Renal pelvis (tissue), 12 donors: ENCODE data around the gene PEA15. TPM values are rescaled to one million over a fixed set of nuclear protein-coding genes. Genes with fewer than 3 reads are reported as not detected.
A peak's percentile ranks its signal among the peaks of the same experiment; 100 is the strongest.

Experiments
- DNase-seq: peaks from one replicate; pipeline ENCODE4 v3.0.0-alpha.2; 2013
- long read RNA-seq, 16 experiments: transcript quantifications; one replicate each; lab custom pipeline, GENCODE V29; 2026
- polyA plus RNA-seq, 3 donors: library from polyadenylated mRNA; unstranded; fragments of 120-200 nt; gene quantifications; one replicate each; pipeline ENCODE4 v1.2.1, GENCODE V29; 2013; ENCODE audit not compliant: insufficient read length in 3 of 3

The PEA15 gene
- polyA plus RNA-seq: 100 to 1,000 TPM in 2 of 3 donors, 10 to 100 TPM in 1; 96.6 to 114 (median 107) TPM
- long read RNA-seq, donor 1, transcript PEA15-201 (4 exons, 2,471 nt): major isoform, 40 of 143 reads
- long read RNA-seq, donor 1, partial matches to known transcripts: 81 of 143 reads
- long read RNA-seq, donor 1, other reads (novel, unspliced or antisense): 21 of 143 reads
- long read RNA-seq, donor 2, transcript PEA15-201 (4 exons, 2,471 nt): major isoform, 40 of 61 reads
- long read RNA-seq, donor 2, partial matches to known transcripts: 21 of 61 reads
- long read RNA-seq, donor 2, other reads (novel, unspliced or antisense): 0 of 61 reads
- long read RNA-seq, donor 3, transcript PEA15-201 (4 exons, 2,471 nt): major isoform, 44 of 73 reads
- long read RNA-seq, donor 3, partial matches to known transcripts: 29 of 73 reads
- long read RNA-seq, donor 3, other reads (novel, unspliced or antisense): 0 of 73 reads
- long read RNA-seq, donor 4, transcript PEA15-201 (4 exons, 2,471 nt): major isoform, 31 of 101 reads
- long read RNA-seq, donor 4, partial matches to known transcripts: 69 of 101 reads
- long read RNA-seq, donor 4, other reads (novel, unspliced or antisense): 0 of 101 reads
- long read RNA-seq, donor 5, transcript PEA15-201 (4 exons, 2,471 nt): major isoform, 16 of 40 reads
- long read RNA-seq, donor 5, partial matches to known transcripts: 24 of 40 reads
- long read RNA-seq, donor 5, other reads (novel, unspliced or antisense): 0 of 40 reads
- long read RNA-seq, donor 6, transcript PEA15-201 (4 exons, 2,471 nt): major isoform, 33 of 43 reads
- long read RNA-seq, donor 6, partial matches to known transcripts: 10 of 43 reads
- long read RNA-seq, donor 6, other reads (novel, unspliced or antisense): 0 of 43 reads
- long read RNA-seq, donor 7, transcript PEA15-201 (4 exons, 2,471 nt): major isoform, 42 of 161 reads
- long read RNA-seq, donor 7, partial matches to known transcripts: 119 of 161 reads
- long read RNA-seq, donor 7, other reads (novel, unspliced or antisense): 0 of 161 reads
- long read RNA-seq, donor 8, transcript PEA15-201 (4 exons, 2,471 nt): major isoform, 29 of 59 reads
- long read RNA-seq, donor 8, partial matches to known transcripts: 15 of 59 reads
- long read RNA-seq, donor 8, other reads (novel, unspliced or antisense): 15 of 59 reads
- long read RNA-seq, donor 9, transcript PEA15-201 (4 exons, 2,471 nt): major isoform, 47 of 88 reads
- long read RNA-seq, donor 9, partial matches to known transcripts: 41 of 88 reads
- long read RNA-seq, donor 9, other reads (novel, unspliced or antisense): 0 of 88 reads
- long read RNA-seq, donor 10, transcript PEA15-201 (4 exons, 2,471 nt): major isoform, 33 of 56 reads
- long read RNA-seq, donor 10, partial matches to known transcripts: 23 of 56 reads
- long read RNA-seq, donor 10, other reads (novel, unspliced or antisense): 0 of 56 reads
- long read RNA-seq, donor 11, transcript PEA15-201 (4 exons, 2,471 nt): major isoform, 17 of 64 reads
- long read RNA-seq, donor 11, partial matches to known transcripts: 46 of 64 reads
- long read RNA-seq, donor 11, other reads (novel, unspliced or antisense): 0 of 64 reads
- long read RNA-seq, donor 12, transcript PEA15-201 (4 exons, 2,471 nt): major isoform, 42 of 64 reads
- long read RNA-seq, donor 12, partial matches to known transcripts: 22 of 64 reads
- long read RNA-seq, donor 12, other reads (novel, unspliced or antisense): 0 of 64 reads
- long read RNA-seq, donor 13, transcript PEA15-201 (4 exons, 2,471 nt): major isoform, 15 of 39 reads
- long read RNA-seq, donor 13, partial matches to known transcripts: 24 of 39 reads
- long read RNA-seq, donor 13, other reads (novel, unspliced or antisense): 0 of 39 reads
- long read RNA-seq, donor 14: 0 reads
- long read RNA-seq, donor 15, transcript PEA15-201 (4 exons, 2,471 nt): major isoform, 38 of 60 reads
- long read RNA-seq, donor 15, partial matches to known transcripts: 22 of 60 reads
- long read RNA-seq, donor 15, other reads (novel, unspliced or antisense): 0 of 60 reads
- long read RNA-seq, donor 16, transcript PEA15-201 (4 exons, 2,471 nt): major isoform, 41 of 79 reads
- long read RNA-seq, donor 16, partial matches to known transcripts: 36 of 79 reads
- long read RNA-seq, donor 16, other reads (novel, unspliced or antisense): 0 of 79 reads

DNA sequence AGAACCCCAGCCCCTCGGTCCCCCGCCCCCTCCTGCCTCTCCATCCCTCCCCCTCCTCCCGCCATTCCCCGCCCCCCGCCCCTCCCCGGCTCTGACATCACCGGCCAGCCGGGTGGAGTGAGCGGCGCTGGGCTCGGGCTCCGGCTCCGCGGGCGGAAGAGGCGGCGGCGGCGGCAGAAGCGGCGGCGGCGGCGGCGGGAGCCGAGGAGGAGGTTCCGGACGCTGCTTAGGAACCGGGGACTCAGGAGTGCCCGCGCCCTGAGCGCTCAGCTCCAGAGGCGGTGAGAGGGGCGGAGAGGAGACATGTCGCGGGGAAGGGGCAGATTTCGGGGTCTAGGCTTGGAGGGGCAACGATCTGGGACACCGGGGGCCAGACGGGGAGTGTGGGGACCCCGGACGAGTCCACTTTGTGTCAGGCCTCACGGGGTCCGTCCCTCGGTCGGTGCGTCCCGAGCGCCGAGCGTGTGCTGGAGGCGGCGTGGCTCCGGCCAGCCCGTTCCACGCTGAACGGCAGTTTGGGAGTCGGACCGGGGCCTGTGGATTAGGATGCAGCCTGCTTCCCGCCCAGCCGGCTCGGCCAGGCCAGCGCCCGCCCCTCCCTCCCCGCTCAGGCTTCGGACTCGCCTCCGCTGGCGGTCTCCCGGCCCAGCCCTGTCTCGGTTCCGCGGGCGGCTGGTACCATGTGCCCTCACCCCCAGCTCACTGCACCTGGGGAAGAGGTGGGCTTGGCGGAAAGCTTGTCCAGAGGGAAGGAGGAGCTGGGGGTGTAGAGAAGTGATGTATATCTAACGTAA lies at the start of gene PEA15:
Gene PEA15 (plus strand): TSS at position 143 of the 794 bp plus-strand sequence. CDS start 6,161 bp downstream, outside the sequence.
- peak; percentile 73 for DNase-seq

DNA sequence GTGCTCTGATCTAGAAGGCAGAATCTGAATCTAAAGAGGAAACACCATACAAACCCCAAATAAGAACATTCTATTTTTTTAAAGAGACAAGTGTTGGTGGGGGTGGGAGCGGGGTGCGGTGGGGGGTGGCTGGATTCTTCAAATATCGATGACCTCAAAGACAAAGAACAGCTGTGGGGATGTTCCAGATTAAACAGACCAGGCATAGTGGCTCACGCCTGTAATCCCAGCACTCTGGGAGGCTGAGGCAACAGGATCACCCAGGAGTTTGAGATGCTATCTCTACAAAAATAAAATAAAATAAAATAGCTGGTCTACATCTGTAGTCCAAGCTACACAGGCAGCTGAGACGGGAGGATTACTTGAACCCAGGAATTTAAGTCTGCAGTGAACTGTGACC lies 48.8 kb upstream of the PEA15 start:
- DNase-seq: no peak

GRCh38 chr1:160157174-160157573 lies 48.0 kb upstream of the PEA15 start:
- no peak for DNase-seq

- DNase-seq: no peak
Measured at GRCh38 chr1:160158031-160158430, 47.2 kb upstream of the PEA15 start.

- DNase-seq: no peak
Measured at GRCh38 chr1:160158534-160158933, 46.6 kb upstream of the PEA15 start.

GRCh38 chr1:160159846-160160245 lies 45.3 kb upstream of the PEA15 start:
- DNase-seq: no peak

- no peak for DNase-seq
Measured at GRCh38 chr1:160161965-160162705, 43.0 kb upstream of the PEA15 start.

DNA sequence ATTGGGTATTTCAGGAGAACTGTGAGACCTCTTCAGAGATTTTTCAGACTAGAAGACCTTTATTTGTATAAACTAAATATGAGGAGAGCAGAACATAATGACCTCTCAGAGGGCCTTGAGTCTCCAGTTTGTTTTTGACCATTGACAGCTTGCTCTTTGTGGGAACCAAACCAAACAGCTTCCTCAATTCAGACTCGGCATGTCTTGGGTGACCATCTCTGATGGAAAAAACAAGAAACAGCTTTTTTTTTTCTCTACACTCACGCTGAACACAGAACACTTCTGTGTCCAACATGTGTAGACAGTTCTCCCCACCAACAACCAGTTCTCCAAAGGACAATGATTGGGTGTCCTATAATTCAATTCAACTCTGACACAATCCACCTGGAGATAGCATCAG lies 42.3 kb upstream of the PEA15 start:
- DNase-seq: no peak

- no peak for DNase-seq
Measured at GRCh38 chr1:160163615-160164014, 41.6 kb upstream of the PEA15 start.

- no peak for DNase-seq
Measured at GRCh38 chr1:160164121-160164520, 41.1 kb upstream of the PEA15 start.

DNA sequence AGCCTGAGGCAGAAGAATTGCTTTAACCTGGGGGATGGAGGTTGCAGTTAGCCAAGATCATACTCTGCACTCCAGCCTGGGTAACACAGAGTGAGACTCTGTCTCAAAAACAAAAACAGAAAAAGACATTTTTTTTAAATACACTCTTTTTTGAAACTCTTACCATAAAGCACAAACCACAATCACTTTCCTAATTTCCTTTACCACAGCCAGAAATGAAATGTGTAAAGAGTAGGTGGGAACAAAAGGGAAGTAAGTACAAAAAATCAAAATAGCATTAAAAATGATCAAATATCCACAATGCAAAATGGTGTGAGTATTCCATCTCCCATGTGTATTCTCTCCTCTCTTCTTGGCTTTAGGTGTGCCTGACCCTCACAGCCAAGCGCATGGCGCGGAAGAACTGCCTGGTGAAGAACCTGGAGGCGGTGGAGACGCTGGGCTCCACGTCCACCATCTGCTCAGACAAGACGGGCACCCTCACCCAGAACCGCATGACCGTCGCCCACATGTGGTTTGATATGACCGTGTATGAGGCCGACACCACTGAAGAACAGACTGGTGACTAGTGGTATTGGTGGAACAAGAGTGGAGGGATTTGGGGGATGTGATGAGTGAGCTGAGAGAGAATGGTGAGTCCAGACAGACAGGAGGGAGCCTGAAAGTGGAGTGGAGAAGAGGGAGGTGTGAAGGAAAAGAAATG lies 38.9 kb upstream of the PEA15 start:
- DNase-seq: no peak

DNA sequence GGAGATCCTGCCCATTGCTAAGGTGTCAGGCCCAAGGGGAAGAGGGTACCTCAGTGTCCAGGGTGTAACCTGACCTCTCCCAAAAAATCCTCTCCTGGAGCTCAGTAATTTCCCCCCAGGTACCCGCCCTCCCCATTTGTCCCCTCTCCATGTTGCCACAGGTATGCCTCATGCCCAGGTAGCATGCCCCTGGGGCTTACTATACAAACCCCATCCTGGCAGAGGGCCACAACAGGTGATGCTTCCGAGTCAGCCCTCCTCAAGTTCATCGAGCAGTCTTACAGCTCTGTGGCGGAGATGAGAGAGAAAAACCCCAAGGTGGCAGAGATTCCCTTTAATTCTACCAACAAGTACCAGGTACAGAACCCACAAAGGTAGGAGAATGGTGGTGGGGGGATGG lies 38.1 kb upstream of the PEA15 start:
- DNase-seq: no peak

DNA sequence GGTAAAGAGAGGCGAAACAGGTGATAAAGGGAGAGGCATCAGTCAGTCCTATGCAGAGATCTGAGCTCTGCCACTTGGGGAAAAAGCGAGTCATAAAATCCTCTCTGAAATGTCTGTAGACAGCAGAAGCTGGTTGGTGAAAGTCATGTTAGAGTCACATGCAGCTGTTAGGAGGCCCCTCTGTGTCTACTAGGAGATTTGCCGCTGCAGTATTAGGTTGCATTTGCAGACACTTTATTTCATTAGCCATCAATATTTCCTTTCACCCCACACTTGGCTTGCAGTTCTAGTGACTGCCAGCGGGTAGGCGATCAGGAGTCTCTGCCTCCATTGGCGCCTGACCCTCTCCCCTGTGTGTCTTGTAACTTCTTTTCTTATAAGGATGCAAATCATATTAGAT lies 37.6 kb upstream of the PEA15 start:
- DNase-seq: no peak

DNA sequence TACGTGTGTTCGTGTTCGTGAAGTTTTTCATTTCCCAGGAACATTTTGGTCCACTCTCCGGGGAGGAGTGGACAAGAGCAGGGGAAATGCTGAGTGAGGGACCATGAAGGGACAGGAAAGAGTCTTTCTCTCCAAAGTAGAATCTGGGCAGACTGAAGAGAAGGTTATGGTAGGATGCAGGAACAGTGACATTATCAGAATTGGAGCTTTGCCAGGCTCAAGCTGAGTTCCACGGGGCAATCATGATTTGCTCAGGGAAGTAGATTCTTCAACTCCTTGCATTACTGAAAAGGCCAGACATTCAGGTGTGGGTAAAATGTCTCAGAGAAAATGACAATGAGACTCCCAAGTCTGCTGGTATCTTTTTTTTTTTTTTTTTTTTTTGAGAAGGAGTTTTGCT lies 37.2 kb upstream of the PEA15 start:
- DNase-seq: no peak

DNA sequence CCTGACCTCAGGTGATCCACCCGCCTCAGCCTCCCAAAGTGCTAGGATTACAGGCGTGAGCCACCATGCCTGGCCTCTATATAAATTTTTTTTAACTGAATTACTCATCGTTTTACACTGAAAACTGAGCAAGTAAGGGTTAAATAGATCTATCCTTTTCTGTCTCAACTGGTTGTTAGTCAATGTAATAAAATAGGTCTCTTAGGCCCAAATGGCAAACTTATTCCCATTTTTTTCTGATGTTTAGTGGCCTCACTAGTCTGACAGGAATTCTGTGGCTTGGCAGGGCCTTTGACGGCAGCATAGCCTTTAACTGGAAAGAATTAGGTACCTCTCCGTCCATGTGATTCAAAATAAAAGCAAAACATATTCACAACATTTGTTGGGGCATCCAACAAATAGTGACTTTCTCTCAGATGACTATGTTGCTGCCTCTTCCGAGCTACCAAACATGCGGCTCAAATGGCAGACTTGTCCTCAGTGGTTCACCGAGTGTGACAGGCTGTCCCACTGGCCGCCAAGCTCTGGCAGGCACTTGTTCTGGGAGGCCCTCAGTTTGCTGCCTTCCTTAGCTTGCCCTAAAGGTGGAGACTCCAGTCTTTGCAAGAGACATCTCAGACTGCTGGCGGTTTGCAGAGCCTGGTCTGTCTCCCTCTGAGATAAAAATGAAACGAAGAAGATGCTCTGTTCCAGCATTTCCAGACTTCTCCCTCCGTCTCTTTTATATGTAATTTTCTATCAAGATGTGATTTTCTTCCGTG lies 36.4 kb upstream of the PEA15 start:
- no peak for DNase-seq

DNA sequence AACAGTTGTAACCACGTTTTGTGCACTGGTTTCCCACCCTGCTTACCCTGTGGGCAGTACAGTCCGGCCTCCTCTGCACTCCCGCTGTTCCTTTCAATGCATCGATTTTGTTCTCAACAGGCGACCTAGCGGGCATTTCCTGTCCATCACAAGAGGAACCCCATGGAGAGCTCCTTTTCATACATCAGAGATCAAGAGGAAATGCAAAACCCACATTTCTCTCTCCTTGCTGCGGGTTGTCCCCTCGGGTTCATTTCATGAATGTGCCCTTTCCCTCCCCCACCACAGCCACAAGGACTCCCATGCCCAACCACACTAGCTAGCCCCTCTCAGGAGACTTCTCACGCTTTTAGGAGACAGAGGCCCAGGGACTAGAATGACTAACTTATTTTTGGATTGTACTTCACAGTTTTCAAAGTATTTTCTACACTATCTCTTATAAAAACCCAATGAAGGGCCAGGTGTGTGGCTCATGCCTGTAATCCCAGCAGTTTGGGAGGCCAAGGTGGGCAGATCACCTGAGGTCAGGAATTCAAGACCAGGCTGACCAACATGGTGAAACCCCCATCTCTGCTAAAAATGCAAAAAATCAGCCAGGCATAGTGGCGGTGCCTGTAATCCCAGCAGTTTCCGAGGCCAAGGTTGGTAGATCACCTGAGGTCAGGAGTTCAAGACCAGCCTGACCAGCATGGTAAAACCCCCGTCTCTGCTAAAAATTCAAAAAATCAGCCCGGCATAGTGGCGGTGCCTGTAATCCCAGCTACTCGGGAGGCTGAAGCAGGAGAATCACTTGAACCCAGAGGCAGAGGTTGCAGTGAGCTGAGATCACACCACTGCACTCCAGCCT lies 35.4 kb upstream of the PEA15 start:
- no peak for DNase-seq
